ENCODE data around the gene PRELP.
A peak's percentile ranks its signal among the peaks of the same experiment; 100 is the strongest.

PRELP gene

GRCh38 chr1:203437696-203438315 is 37.8 kb upstream of the PRELP start:
- no peak for DNase-seq (ENCODE audit: low read depth)
- no peak overlapping the region for H3K4me3 ChIP-seq (ENCODE audit: low read depth, low read length)
- TF ChIP-seq, protein P1, sequence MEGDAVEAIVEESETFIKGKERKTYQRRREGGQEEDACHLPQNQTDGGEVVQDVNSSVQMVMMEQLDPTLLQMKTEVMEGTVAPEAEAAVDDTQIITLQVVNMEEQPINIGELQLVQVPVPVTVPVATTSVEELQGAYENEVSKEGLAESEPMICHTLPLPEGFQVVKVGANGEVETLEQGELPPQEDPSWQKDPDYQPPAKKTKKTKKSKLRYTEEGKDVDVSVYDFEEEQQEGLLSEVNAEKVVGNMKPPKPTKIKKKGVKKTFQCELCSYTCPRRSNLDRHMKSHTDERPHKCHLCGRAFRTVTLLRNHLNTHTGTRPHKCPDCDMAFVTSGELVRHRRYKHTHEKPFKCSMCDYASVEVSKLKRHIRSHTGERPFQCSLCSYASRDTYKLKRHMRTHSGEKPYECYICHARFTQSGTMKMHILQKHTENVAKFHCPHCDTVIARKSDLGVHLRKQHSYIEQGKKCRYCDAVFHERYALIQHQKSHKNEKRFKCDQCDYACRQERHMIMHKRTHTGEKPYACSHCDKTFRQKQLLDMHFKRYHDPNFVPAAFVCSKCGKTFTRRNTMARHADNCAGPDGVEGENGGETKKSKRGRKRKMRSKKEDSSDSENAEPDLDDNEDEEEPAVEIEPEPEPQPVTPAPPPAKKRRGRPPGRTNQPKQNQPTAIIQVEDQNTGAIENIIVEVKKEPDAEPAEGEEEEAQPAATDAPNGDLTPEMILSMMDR (conservative IDR thresholded peaks at IDR 0.05; ENCODE audit: low read depth, low read length), result no peak

- no peak for DNase-seq (ENCODE audit: low read depth)
- TF ChIP-seq, protein P1 (conservative IDR thresholded peaks at IDR 0.05; ENCODE audit: low read depth, low read length), result no peak
- H3K4me3 ChIP-seq (ENCODE audit: low read depth, low read length), result no peak overlapping the region
Observed at GRCh38 chr1:203439131-203439730, 36.4 kb upstream of the PRELP start.

DNA sequence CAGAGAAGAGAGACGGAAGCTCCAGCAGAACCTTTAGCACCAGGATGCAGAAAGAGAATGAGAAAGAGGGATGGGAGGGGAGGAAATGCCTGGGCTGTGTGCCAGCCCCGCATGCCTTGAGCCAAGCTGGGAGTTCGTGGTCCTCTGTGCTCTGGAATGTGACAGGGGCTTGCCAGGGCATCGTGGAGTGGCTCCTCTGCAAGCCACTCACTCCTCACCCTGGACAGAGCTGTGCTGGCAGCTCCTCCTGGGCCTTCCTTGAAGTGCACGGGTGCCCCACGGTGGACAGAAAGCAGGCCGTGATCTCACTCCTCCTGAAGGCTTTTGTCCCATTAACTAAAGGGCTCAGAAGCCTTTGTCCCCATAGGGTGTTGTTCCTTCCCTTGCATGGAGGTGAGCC is 34.8 kb upstream of the PRELP start:
- DNase-seq (ENCODE audit: low read depth), result peak; percentile 82
- no peak overlapping the region for H3K4me3 ChIP-seq (ENCODE audit: low read depth, low read length)
- TF ChIP-seq, protein P1 (conservative IDR thresholded peaks at IDR 0.05; ENCODE audit: low read depth, low read length), result peak; percentile 76

- TF ChIP-seq, protein P1 (conservative IDR thresholded peaks at IDR 0.05; ENCODE audit: low read depth, low read length), result no peak
- DNase-seq (ENCODE audit: low read depth), result no peak
- no peak overlapping the region for H3K4me3 ChIP-seq (ENCODE audit: low read depth, low read length)
Observed at GRCh38 chr1:203441766-203442165, 33.8 kb upstream of the PRELP start.

GRCh38 chr1:203442821-203443220 is 32.8 kb upstream of the PRELP start:
- TF ChIP-seq, protein P1 (conservative IDR thresholded peaks at IDR 0.05; ENCODE audit: low read depth, low read length), result no peak
- no peak for DNase-seq (ENCODE audit: low read depth)
- no peak overlapping the region for H3K4me3 ChIP-seq (ENCODE audit: low read depth, low read length)

DNA sequence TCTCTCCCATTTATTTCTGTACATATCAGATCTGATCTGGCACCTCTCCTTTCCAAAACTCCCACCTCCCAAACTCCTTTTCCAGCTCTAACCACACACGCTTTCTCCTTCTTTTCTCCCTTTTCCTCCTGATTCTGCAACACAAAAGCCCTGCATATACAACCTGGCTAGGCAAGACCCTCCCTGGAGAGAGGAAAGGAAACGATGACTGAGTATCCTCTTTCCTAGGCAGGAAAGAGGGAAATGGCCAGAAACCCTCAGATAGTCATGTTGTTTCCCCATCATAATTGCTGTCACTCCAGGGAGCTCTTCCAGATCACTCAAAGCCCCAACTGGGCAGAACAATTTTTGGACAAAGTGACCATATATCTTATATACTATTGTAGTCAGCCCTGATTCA is 32.3 kb upstream of the PRELP start:
- no peak for DNase-seq (ENCODE audit: low read depth)
- TF ChIP-seq, protein P1 (conservative IDR thresholded peaks at IDR 0.05; ENCODE audit: low read depth, low read length), result no peak
- H3K4me3 ChIP-seq (ENCODE audit: low read depth, low read length), result no peak overlapping the region

DNA sequence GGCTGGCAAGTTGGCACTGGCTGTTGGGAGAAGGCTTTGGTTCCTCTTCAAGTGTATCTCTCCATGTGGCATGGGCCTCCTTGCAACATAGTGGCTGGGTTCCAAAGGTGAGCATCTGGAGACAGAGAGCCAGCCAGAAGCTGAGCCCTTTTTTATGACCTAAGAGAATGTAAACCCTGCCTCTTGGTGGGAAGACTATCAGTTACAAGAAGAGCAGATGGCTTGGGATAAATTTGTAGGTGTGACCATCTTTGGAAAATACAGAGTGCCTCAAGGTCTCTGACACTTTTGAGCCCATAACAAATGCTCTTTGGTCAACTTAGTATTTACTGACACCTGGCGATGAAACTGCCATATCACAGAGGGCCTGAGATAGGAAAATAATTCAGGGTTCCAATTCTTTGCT is 31.4 kb upstream of the PRELP start:
- TF ChIP-seq, protein P1 (conservative IDR thresholded peaks at IDR 0.05; ENCODE audit: low read depth, low read length), result no peak
- DNase-seq (ENCODE audit: low read depth), result no peak
- H3K4me3 ChIP-seq (ENCODE audit: low read depth, low read length), result no peak overlapping the region

All from choroid plexus epithelial cell (primary cell).